H1 (cell line): ENCODE measurements around the gene RAB30. TPM values are rescaled to one million over a fixed set of nuclear protein-coding genes. Genes with fewer than 3 reads are reported as not detected.

Experiments
- BACH1 ChIP-seq: IDR thresholded peaks from 2 replicates; pipeline ENCODE4 v1.6.1; 2012; ENCODE audit warnings: low read length, improper control_type of control experiment
- BRCA1 ChIP-seq: IDR thresholded peaks from 2 replicates; pipeline ENCODE4 v1.6.1; 2012; ENCODE audit warnings: low read depth, low read length, improper control_type of control experiment
- CBX5 ChIP-seq: fragments of 300-800, 300-1000 bp; sonication (generic); IDR thresholded peaks from 2 replicates; pipeline ENCODE4 v1.7.1; 2016; ENCODE audit warnings: antibody characterized with exemption, low read length, low read depth
- EP300 ChIP-seq, 2 experiments: IDR thresholded peaks; 1 replicate in 1 of 2; 2 replicates in 1 of 2; pipeline ENCODE4 v1.6.1; 2011 to 2012; ENCODE audit warnings: low read depth in 2 of 2, low read length in 2 of 2, mild to moderate bottlenecking in 2 of 2, borderline replicate concordance in 1 of 2, inconsistent platforms in 1 of 2, moderate library complexity in 1 of 2
- GABPA ChIP-seq: IDR thresholded peaks from 2 replicates; pipeline ENCODE4 v1.6.1; 2011; ENCODE audit warnings: mild to moderate bottlenecking, low read length, moderate library complexity, borderline replicate concordance; ENCODE audit not compliant: insufficient read depth
- RFX5 ChIP-seq: IDR thresholded peaks from 2 replicates; pipeline ENCODE4 v1.6.1; 2011; ENCODE audit warnings: low read depth, low read length, improper control_type of control experiment, borderline replicate concordance
- SAP30 ChIP-seq: fragments of 300-600 bp; sonication (generic); IDR thresholded peaks from 2 replicates; pipeline ENCODE4 v1.7.1; 2012; ENCODE audit warnings: low read length, moderate library complexity, mild to moderate bottlenecking, inconsistent platforms; ENCODE audit not compliant: insufficient read depth, insufficient replicate concordance
- SP4 ChIP-seq: IDR thresholded peaks from 2 replicates; pipeline ENCODE4 v1.6.1; 2012; ENCODE audit warnings: low read length, inconsistent platforms
- TAF1 ChIP-seq: IDR thresholded peaks from 2 replicates; pipeline ENCODE4 v1.6.1; 2011; ENCODE audit warnings: mild to moderate bottlenecking, low read depth, low read length
- TAF7 ChIP-seq: optimal IDR thresholded peaks from 2 replicates; pipeline ENCODE3; 2011; ENCODE audit warnings: low read depth, mild to moderate bottlenecking, inconsistent platforms, low read length, moderate library complexity, borderline replicate concordance
- TEAD4 ChIP-seq: IDR thresholded peaks from 2 replicates; pipeline ENCODE4 v1.6.1; 2012; ENCODE audit warnings: low read depth, low read length, inconsistent platforms, mixed read lengths
- YY1 ChIP-seq: IDR thresholded peaks from 2 replicates; pipeline ENCODE4 v1.6.1; 2011; ENCODE audit warnings: low read depth, mild to moderate bottlenecking, low read length
- polyA plus RNA-seq, 7 experiments: library from polyadenylated mRNA; depleted of rRNA in 3 of 7; stranded (reverse) in 5 of 7; unstranded in 2 of 7; fragments of >200 nt in 5 of 7; fragments of 200-250 nt in 2 of 7; gene quantifications; 1 replicate in 5 of 7; 2 replicates in 1 of 7; 4 replicates in 1 of 7; pipeline versions ENCODE4 v1.2.1 to v1.2.3, GENCODE V29; 2011 to 2013; ENCODE audit warnings: missing spikeins in 2 of 7, mixed read lengths in 2 of 7
- total RNA-seq: library from RNA; stranded (reverse); fragmentation: NEBNext Ultra II Directional; extraction: Animal tissue kit (Norgen Biotek cat#: 25700); gene quantifications from 2 replicates; pipeline ENCODE4 v1.2.1, GENCODE V29; 2021
- TF ChIP-seq, protein P1 (sequence below): fragments of 300-600 bp; sonication (generic); IDR thresholded peaks from 2 replicates; pipeline ENCODE4 v1.7.1; 2012; ENCODE audit warnings: low read length, moderate library complexity, mild to moderate bottlenecking, inconsistent platforms; ENCODE audit not compliant: insufficient replicate concordance

RAB30 gene
- total and polyA plus RNA-seq, 2 of the 8 experiments (the other 6 are each of a cell fraction or from before 2014, with no cell fraction given): 1.6 to 11.7 TPM

DNA sequence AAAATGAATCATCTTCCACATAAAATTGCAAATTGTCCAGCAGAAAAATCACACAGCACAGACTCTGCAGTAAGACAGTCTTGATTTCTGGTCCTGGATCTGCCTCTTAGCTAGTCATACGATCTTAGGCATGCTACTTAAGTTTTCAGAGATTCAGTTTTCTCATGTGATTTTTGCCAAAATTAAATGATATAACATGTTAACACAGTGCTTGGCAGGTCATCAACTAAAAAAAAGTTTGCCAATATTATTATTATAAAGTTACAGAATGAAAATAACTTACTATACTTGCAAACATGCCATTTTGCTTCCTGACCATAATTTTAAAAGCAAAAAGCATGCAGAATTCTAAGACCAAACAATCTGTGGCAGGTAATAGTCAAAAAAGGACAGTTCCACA lies 15.1 kb downstream of the RAB30 start (continued):
- TF ChIP-seq, protein P1, sequence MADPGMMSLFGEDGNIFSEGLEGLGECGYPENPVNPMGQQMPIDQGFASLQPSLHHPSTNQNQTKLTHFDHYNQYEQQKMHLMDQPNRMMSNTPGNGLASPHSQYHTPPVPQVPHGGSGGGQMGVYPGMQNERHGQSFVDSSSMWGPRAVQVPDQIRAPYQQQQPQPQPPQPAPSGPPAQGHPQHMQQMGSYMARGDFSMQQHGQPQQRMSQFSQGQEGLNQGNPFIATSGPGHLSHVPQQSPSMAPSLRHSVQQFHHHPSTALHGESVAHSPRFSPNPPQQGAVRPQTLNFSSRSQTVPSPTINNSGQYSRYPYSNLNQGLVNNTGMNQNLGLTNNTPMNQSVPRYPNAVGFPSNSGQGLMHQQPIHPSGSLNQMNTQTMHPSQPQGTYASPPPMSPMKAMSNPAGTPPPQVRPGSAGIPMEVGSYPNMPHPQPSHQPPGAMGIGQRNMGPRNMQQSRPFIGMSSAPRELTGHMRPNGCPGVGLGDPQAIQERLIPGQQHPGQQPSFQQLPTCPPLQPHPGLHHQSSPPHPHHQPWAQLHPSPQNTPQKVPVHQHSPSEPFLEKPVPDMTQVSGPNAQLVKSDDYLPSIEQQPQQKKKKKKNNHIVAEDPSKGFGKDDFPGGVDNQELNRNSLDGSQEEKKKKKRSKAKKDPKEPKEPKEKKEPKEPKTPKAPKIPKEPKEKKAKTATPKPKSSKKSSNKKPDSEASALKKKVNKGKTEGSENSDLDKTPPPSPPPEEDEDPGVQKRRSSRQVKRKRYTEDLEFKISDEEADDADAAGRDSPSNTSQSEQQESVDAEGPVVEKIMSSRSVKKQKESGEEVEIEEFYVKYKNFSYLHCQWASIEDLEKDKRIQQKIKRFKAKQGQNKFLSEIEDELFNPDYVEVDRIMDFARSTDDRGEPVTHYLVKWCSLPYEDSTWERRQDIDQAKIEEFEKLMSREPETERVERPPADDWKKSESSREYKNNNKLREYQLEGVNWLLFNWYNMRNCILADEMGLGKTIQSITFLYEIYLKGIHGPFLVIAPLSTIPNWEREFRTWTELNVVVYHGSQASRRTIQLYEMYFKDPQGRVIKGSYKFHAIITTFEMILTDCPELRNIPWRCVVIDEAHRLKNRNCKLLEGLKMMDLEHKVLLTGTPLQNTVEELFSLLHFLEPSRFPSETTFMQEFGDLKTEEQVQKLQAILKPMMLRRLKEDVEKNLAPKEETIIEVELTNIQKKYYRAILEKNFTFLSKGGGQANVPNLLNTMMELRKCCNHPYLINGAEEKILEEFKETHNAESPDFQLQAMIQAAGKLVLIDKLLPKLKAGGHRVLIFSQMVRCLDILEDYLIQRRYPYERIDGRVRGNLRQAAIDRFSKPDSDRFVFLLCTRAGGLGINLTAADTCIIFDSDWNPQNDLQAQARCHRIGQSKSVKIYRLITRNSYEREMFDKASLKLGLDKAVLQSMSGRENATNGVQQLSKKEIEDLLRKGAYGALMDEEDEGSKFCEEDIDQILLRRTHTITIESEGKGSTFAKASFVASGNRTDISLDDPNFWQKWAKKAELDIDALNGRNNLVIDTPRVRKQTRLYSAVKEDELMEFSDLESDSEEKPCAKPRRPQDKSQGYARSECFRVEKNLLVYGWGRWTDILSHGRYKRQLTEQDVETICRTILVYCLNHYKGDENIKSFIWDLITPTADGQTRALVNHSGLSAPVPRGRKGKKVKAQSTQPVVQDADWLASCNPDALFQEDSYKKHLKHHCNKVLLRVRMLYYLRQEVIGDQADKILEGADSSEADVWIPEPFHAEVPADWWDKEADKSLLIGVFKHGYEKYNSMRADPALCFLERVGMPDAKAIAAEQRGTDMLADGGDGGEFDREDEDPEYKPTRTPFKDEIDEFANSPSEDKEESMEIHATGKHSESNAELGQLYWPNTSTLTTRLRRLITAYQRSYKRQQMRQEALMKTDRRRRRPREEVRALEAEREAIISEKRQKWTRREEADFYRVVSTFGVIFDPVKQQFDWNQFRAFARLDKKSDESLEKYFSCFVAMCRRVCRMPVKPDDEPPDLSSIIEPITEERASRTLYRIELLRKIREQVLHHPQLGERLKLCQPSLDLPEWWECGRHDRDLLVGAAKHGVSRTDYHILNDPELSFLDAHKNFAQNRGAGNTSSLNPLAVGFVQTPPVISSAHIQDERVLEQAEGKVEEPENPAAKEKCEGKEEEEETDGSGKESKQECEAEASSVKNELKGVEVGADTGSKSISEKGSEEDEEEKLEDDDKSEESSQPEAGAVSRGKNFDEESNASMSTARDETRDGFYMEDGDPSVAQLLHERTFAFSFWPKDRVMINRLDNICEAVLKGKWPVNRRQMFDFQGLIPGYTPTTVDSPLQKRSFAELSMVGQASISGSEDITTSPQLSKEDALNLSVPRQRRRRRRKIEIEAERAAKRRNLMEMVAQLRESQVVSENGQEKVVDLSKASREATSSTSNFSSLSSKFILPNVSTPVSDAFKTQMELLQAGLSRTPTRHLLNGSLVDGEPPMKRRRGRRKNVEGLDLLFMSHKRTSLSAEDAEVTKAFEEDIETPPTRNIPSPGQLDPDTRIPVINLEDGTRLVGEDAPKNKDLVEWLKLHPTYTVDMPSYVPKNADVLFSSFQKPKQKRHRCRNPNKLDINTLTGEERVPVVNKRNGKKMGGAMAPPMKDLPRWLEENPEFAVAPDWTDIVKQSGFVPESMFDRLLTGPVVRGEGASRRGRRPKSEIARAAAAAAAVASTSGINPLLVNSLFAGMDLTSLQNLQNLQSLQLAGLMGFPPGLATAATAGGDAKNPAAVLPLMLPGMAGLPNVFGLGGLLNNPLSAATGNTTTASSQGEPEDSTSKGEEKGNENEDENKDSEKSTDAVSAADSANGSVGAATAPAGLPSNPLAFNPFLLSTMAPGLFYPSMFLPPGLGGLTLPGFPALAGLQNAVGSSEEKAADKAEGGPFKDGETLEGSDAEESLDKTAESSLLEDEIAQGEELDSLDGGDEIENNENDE: no peak
- TF ChIP-seq SP4: no peak
- no peak for TF ChIP-seq TEAD4
- TF ChIP-seq RFX5: no peak
- TF ChIP-seq BACH1: no peak
- no peak for TF ChIP-seq BRCA1
- no peak for TF ChIP-seq TAF7
- no peak for TF ChIP-seq YY1
- no peak for TF ChIP-seq CBX5
- TF ChIP-seq TAF1: no peak
- no peak for TF ChIP-seq SAP30
- TF ChIP-seq GABPA: no peak
- no peak for TF ChIP-seq EP300 (IDR thresholded peaks at IDR 0.05; ENCODE audit: borderline replicate concordance in 1 of 2, low read depth in 2 of 2, low read length in 2 of 2)
